K562 (cell line): ENCODE results near the gene UBE3B. TPM values are rescaled to one million over a fixed set of nuclear protein-coding genes. Genes with fewer than 3 reads are reported as not detected.
A peak's percentile ranks its signal among the peaks of the same experiment; 100 is the strongest.

Experiments
- ATAC-seq: fragments of 200-7000 bp; cut with Tn5 transposase; 3 replicates; pipeline ENCODE4 v1.9.1; 2020; ENCODE audit warnings: moderate library complexity
- BruUV-seq: library from RNA; stranded (reverse); fragments of 400-500 nt; replicated peaks from 2 replicates; lab custom pipeline; 2021; lab: Mats Ljungman, UMichigan
- CTCF ChIA-PET: fragments of 300-600 bp; formaldehyde crosslinking; extraction: SDS; loops from one replicate; lab custom pipeline; 2021; ENCODE audit warnings: low intra/inter-chr PET ratio; lab: Yijun Ruan, JAX
- POLR2A ChIA-PET: fragments of 300-600, 350-650 bp; sonication (Branson Sonifier 250); formaldehyde crosslinking; extraction: SDS; loops from one replicate; lab custom pipeline; 2021; ENCODE audit warnings: antibody characterized with exemption, inconsistent platforms; lab: Yijun Ruan, JAX
- DNase-seq, 4 experiments: peaks; one replicate each; pipeline versions ENCODE4 v3.0.0 to v3.0.0-alpha.2; 2011 to 2018; ENCODE audit warnings: low spot score in 3 of 4, mixed read lengths in 3 of 4; ENCODE audit errors: extremely low read depth in 1 of 4
- FAIRE-seq: peaks from 2 replicates; lab custom pipeline; 2011; peaks lifted over from hg19 to GRCh38; lab: Jason Lieb, UNC
- H2AFZ ChIP-seq: 2 replicates; pipeline ENCODE4 v1.6.0; 2011; ENCODE audit warnings: low read depth, low read length, control low read depth, inconsistent platforms
- H3K27ac ChIP-seq: fragments of 200-600 bp; 3 replicates; pipeline ENCODE4 v1.8.0; 2011; ENCODE audit warnings: low read depth, mild to moderate bottlenecking, control low read depth, inconsistent platforms, low read length, moderate library complexity, mixed read lengths; ENCODE audit errors: extremely low read depth
- H3K27me3 ChIP-seq, 2 experiments: fragments of 300-600 bp in 1 of 2; 2 replicates in 1 of 2; 3 replicates in 1 of 2; pipeline versions ENCODE4 v1.6.0 to v1.8.0; 2011; ENCODE audit warnings: inconsistent platforms in 2 of 2, low read length in 2 of 2, mild to moderate bottlenecking in 1 of 2, mixed read lengths in 1 of 2, moderate library complexity in 1 of 2; ENCODE audit not compliant: control insufficient read depth in 2 of 2, insufficient read depth in 2 of 2
- H3K36me3 ChIP-seq: fragments of 300-600 bp; 3 replicates; pipeline ENCODE4 v1.8.0; 2011; ENCODE audit warnings: mild to moderate bottlenecking, low read length, inconsistent platforms; ENCODE audit not compliant: control insufficient read depth, insufficient read depth
- H3K4me1 ChIP-seq, 2 experiments: fragments of 200-600 bp in 1 of 2; replicated peaks in 1 of 2; 2 replicates in 1 of 2; 3 replicates in 1 of 2; pipeline versions ENCODE4 v1.5.1 to v1.8.0; 2011; ENCODE audit warnings: inconsistent platforms in 2 of 2, low read length in 2 of 2, mild to moderate bottlenecking in 1 of 2, mixed read lengths in 1 of 2, moderate library complexity in 1 of 2; ENCODE audit not compliant: control insufficient read depth in 2 of 2, insufficient read depth in 2 of 2
- H3K4me2 ChIP-seq: 2 replicates; pipeline ENCODE4 v1.6.1; 2011; ENCODE audit warnings: low read length, control low read depth, inconsistent platforms, mixed read lengths; ENCODE audit not compliant: insufficient read depth
- H3K4me3 ChIP-seq: fragments of 200-600 bp; sonication (generic), shearing (Covaris generic); 2 replicates; pipeline ENCODE4 v1.5.1; 2016; ENCODE audit warnings: control low read depth, inconsistent platforms
- H3K79me2 ChIP-seq: fragments of 200-600 bp; 3 replicates; pipeline ENCODE4 v1.8.0; 2011; ENCODE audit warnings: low read length, inconsistent platforms; ENCODE audit not compliant: control insufficient read depth, insufficient read depth
- H3K9ac ChIP-seq, 2 experiments: 2 replicates each; pipeline versions ENCODE4 v1.6.0 to v1.6.1; 2011; ENCODE audit warnings: low read depth in 2 of 2, low read length in 2 of 2, control low read depth in 1 of 2, inconsistent platforms in 1 of 2, mild to moderate bottlenecking in 1 of 2, mixed read lengths in 1 of 2; ENCODE audit not compliant: insufficient read depth in 1 of 2
- H3K9me1 ChIP-seq: one replicate; pipeline ENCODE4 v1.6.0; 2011; ENCODE audit warnings: inconsistent platforms, mild to moderate bottlenecking, low read length, moderate library complexity; ENCODE audit not compliant: control insufficient read depth, insufficient read depth
- H3K9me3 ChIP-seq: replicated peaks from 2 replicates; pipeline ENCODE4 v1.5.1; 2011; ENCODE audit warnings: low read depth, low read length, inconsistent platforms; ENCODE audit not compliant: control insufficient read depth, insufficient read depth
- H4K20me1 ChIP-seq: replicated peaks from 2 replicates; pipeline ENCODE4 v1.6.1; 2011; ENCODE audit warnings: low read length, inconsistent platforms, mixed read lengths; ENCODE audit not compliant: control insufficient read depth, insufficient read depth
- ARID1B ChIP-seq: fragments of 450-650 bp; IDR thresholded peaks from 2 replicates; pipeline ENCODE4 v1.6.1; 2016; ENCODE audit warnings: antibody characterized with exemption, mild to moderate bottlenecking, inconsistent platforms
- ATF7 ChIP-seq: fragments of 450-650 bp; IDR thresholded peaks from 2 replicates; pipeline ENCODE4 v1.7.1; 2014; ENCODE audit warnings: mild to moderate bottlenecking, moderate library complexity
- DDX20 ChIP-seq: fragments of 450-650 bp; IDR thresholded peaks from 2 replicates; pipeline ENCODE4 v1.6.1; 2016; ENCODE audit warnings: missing genetic modification characterization, low read depth, mild to moderate bottlenecking, missing compliant biosample characterization, moderate library complexity
- EWSR1 ChIP-seq: fragments of 450-650 bp; IDR thresholded peaks from 2 replicates; pipeline ENCODE4 v1.6.1; 2018; ENCODE audit warnings: borderline replicate concordance, mild to moderate bottlenecking, low read depth, moderate library complexity; ENCODE audit not compliant: partially characterized antibody
- FOXM1 ChIP-seq, 2 experiments: fragments of 450-650 bp in 1 of 2; sonication (generic) in 1 of 2; formaldehyde crosslinking in 1 of 2; IDR thresholded peaks; 2 replicates each; pipeline versions ENCODE4 v1.6.1 to v1.9.0; 2017 to 2022; ENCODE audit warnings: low read depth in 2 of 2, mild to moderate bottlenecking in 2 of 2, missing genetic modification reagents in 1 of 2, moderate library complexity in 1 of 2
- HDAC6 ChIP-seq: IDR thresholded peaks from 2 replicates; pipeline ENCODE4 v1.6.1; 2012; ENCODE audit warnings: low read depth, mild to moderate bottlenecking, control low read depth, inconsistent platforms, low read length, moderate library complexity
- PHF8 ChIP-seq: fragments of 200-600 bp; sonication (generic); IDR thresholded peaks from 2 replicates; pipeline ENCODE4 v1.6.1; 2012; ENCODE audit warnings: mixed run types, mild to moderate bottlenecking, inconsistent platforms, low read length, moderate library complexity, borderline replicate concordance
- PTTG1 ChIP-seq: fragments of 450-650 bp; IDR thresholded peaks from 2 replicates; pipeline ENCODE4 v1.6.1; 2016; ENCODE audit warnings: low read depth, mild to moderate bottlenecking, missing genetic modification characterization, missing compliant biosample characterization
- SMARCA4 ChIP-seq: fragments of 450-650 bp; IDR thresholded peaks from 2 replicates; pipeline ENCODE4 v1.6.1; 2016
- SOX6 ChIP-seq: fragments of 450-650 bp; IDR thresholded peaks from 2 replicates; pipeline ENCODE4 v1.6.1; 2014; ENCODE audit warnings: mild to moderate bottlenecking
- SPI1 ChIP-seq: IDR thresholded peaks from 2 replicates; pipeline ENCODE4 v1.6.1; 2011; ENCODE audit warnings: low read depth, low read length, control low read depth, borderline replicate concordance
- ZNF197 ChIP-seq: fragments of 200-800 bp; sonication (Bioruptor generic); IDR thresholded peaks from 2 replicates; pipeline ENCODE4 v1.6.1; 2016; ENCODE audit warnings: low read depth, missing genetic modification characterization, missing compliant biosample characterization
- ZNF79 ChIP-seq: fragments of 250-450 bp; sonication (Bioruptor Pico); IDR thresholded peaks from 2 replicates; pipeline ENCODE4 v1.4.0; 2020; ENCODE audit warnings: low read depth, mild to moderate bottlenecking, moderate library complexity
- WGBS: fragments of 100-300 bp; shearing (Covaris generic); methylation state at CpG from one replicate; pipeline ENCODE4 v1.1.6; 2016; ENCODE audit warnings: low coverage, mixed read lengths; ENCODE audit not compliant: insufficient coverage; ENCODE audit errors: missing lambda C conversion rate; 5-methylcytosine and 5-hydroxymethylcytosine counted together
- in situ Hi-C: fragments of 300-500 bp; cut with MboI; formaldehyde crosslinking; loops from 4 replicates; pipeline ENCODE4 v1.15.0; 2018; ENCODE audit warnings: inconsistent platforms, mixed read lengths
- intact Hi-C: fragments of 100-400 bp; cut with micrococcal nuclease; formaldehyde crosslinking; loops from 2 replicates; pipeline ENCODE4 v1.14.2; 2022
- polyA plus RNA-seq, 8 experiments: library from polyadenylated mRNA; depleted of rRNA in 4 of 8; stranded (reverse) in 5 of 8; unstranded in 3 of 8; fragments of >200 nt; fragmentation: Nextera tagmentation in 2 of 8; fragmentation: Illumina TruSeq in 1 of 8; extraction: Ambion mirVana in 2 of 8; extraction: Trizol in 1 of 8; gene quantifications; 2 replicates each; pipeline versions ENCODE4 v1.2.1 to v1.2.3, GENCODE V29; 2011 to 2014; ENCODE audit warnings: inconsistent platforms in 1 of 8, missing spikeins in 1 of 8
- total RNA-seq, 7 experiments: library from RNA; depleted of rRNA in 6 of 7; stranded (reverse); fragments of >200 nt in 6 of 7; fragmentation: Illumina TruSeq in 2 of 7; extraction: Trizol in 2 of 7; gene quantifications; 2 replicates each; pipeline versions ENCODE4 v1.2.1 to v1.2.3, GENCODE V29; 2011 to 2021; ENCODE audit warnings: low replicate concordance in 1 of 7
- TF ChIP-seq, protein P1 (sequence below): fragments of 450-650 bp; IDR thresholded peaks from 2 replicates; pipeline ENCODE4 v1.6.1; 2014; ENCODE audit warnings: low read depth, mild to moderate bottlenecking, moderate library complexity, borderline replicate concordance
- TF ChIP-seq, protein P2 (sequence below): fragments of 450-650 bp; IDR thresholded peaks from 2 replicates; pipeline ENCODE4 v1.7.1; 2018; ENCODE audit warnings: mild to moderate bottlenecking, low read depth; ENCODE audit not compliant: partially characterized antibody

Gene UBE3B
- total and polyA plus RNA-seq, 9 of the 15 experiments (the other 6 are each of a cell fraction or from before 2014, with no cell fraction given), result 7.6 to 23.6 (median 15.5) TPM

DNA sequence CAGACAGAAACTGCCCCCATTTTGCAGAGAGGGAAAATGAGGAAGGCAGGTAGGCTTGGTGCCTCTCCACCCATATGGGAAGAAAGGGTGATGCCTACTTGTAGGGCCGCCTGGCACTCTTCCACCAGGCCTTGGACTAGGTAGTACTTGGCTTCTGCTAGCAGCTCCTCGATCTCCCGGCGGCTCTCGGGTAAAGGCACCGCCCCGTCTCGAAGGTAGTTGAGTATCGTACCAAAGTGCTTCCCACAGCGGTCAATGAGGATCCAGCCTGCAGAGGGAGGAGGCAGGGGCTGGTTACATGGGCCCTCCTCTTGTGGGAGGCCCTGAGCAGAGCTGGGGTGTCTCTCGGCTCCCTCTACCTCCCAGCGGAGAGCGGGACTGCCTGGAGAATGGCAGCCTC, 16.9 kb upstream of the UBE3B start (continued):
- no peak for TF ChIP-seq FOXM1 (IDR thresholded peaks at IDR 0.05; ENCODE audit: low read depth)
- TF ChIP-seq FOXM1 (CRISPR knock-in tag; IDR thresholded peaks at IDR 0.05; ENCODE audit: low read depth), result 0 out of 2 replicates have a peak, but pooled peaks have one; percentile 43
- TF ChIP-seq, all 486 proteins: peak for 5

DNA sequence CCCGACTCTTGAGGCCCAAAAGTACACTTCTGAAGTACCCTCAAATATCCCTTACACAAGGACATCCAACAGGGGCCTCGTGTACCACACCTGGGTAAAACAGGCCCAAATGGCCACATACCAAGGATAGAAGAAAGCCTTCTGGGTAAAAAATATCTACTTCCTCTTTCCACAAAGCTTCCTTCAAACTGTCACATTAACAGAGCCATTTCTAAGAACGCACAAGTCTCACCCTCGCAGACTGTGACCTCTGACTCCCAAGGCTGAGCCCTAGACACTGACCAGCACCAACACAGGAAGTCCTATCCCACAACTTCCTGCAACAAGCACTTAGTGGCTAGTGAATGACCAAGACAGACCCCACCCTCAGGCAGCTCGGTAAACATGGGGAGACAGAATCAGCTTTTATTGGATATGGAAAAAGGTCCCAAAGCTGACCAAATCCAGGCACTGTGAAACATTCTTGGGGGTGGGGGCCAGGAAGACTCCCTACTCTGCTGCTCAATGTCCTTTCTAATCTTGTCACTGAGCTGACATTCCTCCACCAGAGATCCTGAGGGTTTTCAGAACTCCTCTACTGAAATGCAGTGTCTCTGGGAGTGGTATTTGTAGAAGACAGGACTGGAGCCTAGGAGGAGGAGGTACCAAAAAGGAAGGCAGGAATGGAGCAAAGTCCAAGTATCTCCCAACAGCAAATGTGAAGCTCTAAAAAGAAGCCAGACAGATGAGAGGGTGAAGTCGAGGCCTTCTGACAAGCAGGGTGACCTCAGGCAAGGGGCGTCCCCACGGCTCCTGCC, 16.2 kb upstream of the UBE3B start:
- Histone ChIP-seq H3K27me3 (no peaks in the 10 kb centered on the region), H3K4me1 (peaks cover 34 to 41% of the 10 kb centered on the region in 2 experiments), H3K79me2 (peaks cover 44% of the 10 kb centered on the region), H4K20me1 (peaks cover 9% of the 10 kb centered on the region; the same call in 1 of the 2 replicates), H3K4me2 (peak overlapping the region; percentile 56), H3K27ac (peak overlapping the region; percentile 93), H3K4me3 (no peak overlapping the region), H3K9ac (peak overlapping the region; percentile 30 to 42), H2AFZ (peak overlapping the region; percentile 37), H3K36me3 (peaks cover 47% of the 10 kb centered on the region), H3K9me3 (no peaks in the 10 kb centered on the region), H3K9me1 (no peaks in the 10 kb centered on the region)
- 24% methylated on average over 8 of the region's 8 CpGs for WGBS
- ATAC-seq, result peak; percentile 98
- DNase-seq, result peak; percentile 50 to 90 (median 70)
- BruUV-seq, result no TSS peak
- intact Hi-C loops, result no loop called here
- in situ Hi-C loops, result no loop called here
- CTCF ChIA-PET, result interaction anchor here (0.6 kb wide), 1 partner anchor 440 kb away, joined by 3 read pairs; no protein-coding TSS in a partner anchor
- peak; percentile 100 for FAIRE-seq
- POLR2A ChIA-PET, result interaction anchor here (0.6 to 1.5 kb wide), 9 partner anchors 8 to 322 kb away, joined by 3 to 5 read pairs (median 3); no protein-coding TSS in a partner anchor
- TF ChIP-seq SPI1, result peak; percentile 76
- peak; percentile 53; the same call in 1 of the 2 replicates for TF ChIP-seq ATF7
- TF ChIP-seq PTTG1 (tag), result no peak
- TF ChIP-seq, protein P1, sequence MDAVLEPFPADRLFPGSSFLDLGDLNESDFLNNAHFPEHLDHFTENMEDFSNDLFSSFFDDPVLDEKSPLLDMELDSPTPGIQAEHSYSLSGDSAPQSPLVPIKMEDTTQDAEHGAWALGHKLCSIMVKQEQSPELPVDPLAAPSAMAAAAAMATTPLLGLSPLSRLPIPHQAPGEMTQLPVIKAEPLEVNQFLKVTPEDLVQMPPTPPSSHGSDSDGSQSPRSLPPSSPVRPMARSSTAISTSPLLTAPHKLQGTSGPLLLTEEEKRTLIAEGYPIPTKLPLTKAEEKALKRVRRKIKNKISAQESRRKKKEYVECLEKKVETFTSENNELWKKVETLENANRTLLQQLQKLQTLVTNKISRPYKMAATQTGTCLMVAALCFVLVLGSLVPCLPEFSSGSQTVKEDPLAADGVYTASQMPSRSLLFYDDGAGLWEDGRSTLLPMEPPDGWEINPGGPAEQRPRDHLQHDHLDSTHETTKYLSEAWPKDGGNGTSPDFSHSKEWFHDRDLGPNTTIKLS, result no peak
- TF ChIP-seq SOX6, result 0 out of 2 replicates have a peak, but pooled peaks have one; percentile 14
- TF ChIP-seq ZNF197 (CRISPR knock-in tag), result peak; percentile 59; the same call in 1 of the 2 replicates
- peak; percentile 72 for TF ChIP-seq ARID1B
- no peak for TF ChIP-seq HDAC6
- no peak for TF ChIP-seq EWSR1
- TF ChIP-seq ZNF79 (CRISPR knock-in tag), result peak; percentile 31; the same call in 1 of the 2 replicates
- TF ChIP-seq, protein P2, sequence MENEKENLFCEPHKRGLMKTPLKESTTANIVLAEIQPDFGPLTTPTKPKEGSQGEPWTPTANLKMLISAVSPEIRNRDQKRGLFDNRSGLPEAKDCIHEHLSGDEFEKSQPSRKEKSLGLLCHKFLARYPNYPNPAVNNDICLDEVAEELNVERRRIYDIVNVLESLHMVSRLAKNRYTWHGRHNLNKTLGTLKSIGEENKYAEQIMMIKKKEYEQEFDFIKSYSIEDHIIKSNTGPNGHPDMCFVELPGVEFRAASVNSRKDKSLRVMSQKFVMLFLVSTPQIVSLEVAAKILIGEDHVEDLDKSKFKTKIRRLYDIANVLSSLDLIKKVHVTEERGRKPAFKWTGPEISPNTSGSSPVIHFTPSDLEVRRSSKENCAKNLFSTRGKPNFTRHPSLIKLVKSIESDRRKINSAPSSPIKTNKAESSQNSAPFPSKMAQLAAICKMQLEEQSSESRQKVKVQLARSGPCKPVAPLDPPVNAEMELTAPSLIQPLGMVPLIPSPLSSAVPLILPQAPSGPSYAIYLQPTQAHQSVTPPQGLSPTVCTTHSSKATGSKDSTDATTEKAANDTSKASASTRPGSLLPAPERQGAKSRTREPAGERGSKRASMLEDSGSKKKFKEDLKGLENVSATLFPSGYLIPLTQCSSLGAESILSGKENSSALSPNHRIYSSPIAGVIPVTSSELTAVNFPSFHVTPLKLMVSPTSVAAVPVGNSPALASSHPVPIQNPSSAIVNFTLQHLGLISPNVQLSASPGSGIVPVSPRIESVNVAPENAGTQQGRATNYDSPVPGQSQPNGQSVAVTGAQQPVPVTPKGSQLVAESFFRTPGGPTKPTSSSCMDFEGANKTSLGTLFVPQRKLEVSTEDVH, result peak; percentile 58
- peak; percentile 67; the same call in 1 of the 2 replicates for TF ChIP-seq SMARCA4
- TF ChIP-seq PHF8, result peak; percentile 36; the same call in 1 of the 2 replicates
- 0 out of 2 replicates have a peak, but pooled peaks have one; percentile 60 for TF ChIP-seq DDX20 (tag)
